CD4-positive, alpha-beta T cell treated with Interleukin-15 for 4 hours (primary cell): Measurements from ENCODE around the gene HNRNPM.

ENCODE experiments used
- DNase-seq: peaks from one replicate; pipeline ENCODE4 v3.0.0-alpha.2; 2020; ENCODE audit warnings: low spot score

HNRNPM gene

GRCh38 chr19:8460516-8461298 is 15.9 kb downstream of the HNRNPM start:
- DNase-seq: no peak

GRCh38 chr19:8461376-8461775 is 16.6 kb downstream of the HNRNPM start:
- no peak for DNase-seq

- no peak for DNase-seq
Measured at GRCh38 chr19:8461891-8462290, 17.1 kb downstream of the HNRNPM start.

GRCh38 chr19:8462571-8462970 is 17.8 kb downstream of the HNRNPM start:
- DNase-seq: no peak

- no peak for DNase-seq
Measured at GRCh38 chr19:8463365-8463764, 18.6 kb downstream of the HNRNPM start.

GRCh38 chr19:8466018-8466417 is 21.2 kb downstream of the HNRNPM start:
- no peak for DNase-seq

GRCh38 chr19:8468124-8468523 is 23.3 kb downstream of the HNRNPM start:
- DNase-seq: no peak

GRCh38 chr19:8468761-8469373 is 24.1 kb downstream of the HNRNPM start:
- no peak for DNase-seq

GRCh38 chr19:8469613-8470368 is 25.0 kb downstream of the HNRNPM start:
- DNase-seq: no peak

- DNase-seq: no peak
Measured at GRCh38 chr19:8473648-8474476, 29.1 kb downstream of the HNRNPM start.

GRCh38 chr19:8475005-8475404 is 30.2 kb downstream of the HNRNPM start:
- no peak for DNase-seq

- DNase-seq: no peak
Measured at GRCh38 chr19:8476524-8476923, 31.7 kb downstream of the HNRNPM start.

- DNase-seq: no peak
Measured at GRCh38 chr19:8477889-8478288, 33.1 kb downstream of the HNRNPM start.

- no peak for DNase-seq
Measured at GRCh38 chr19:8478598-8478997, 33.8 kb downstream of the HNRNPM start.

- DNase-seq: no peak
Measured at GRCh38 chr19:8481201-8481600, 36.4 kb downstream of the HNRNPM start.

GRCh38 chr19:8481616-8482015 is 36.8 kb downstream of the HNRNPM start:
- DNase-seq: no peak

GRCh38 chr19:8482696-8483095 is 37.9 kb downstream of the HNRNPM start:
- no peak for DNase-seq

GRCh38 chr19:8483165-8483564 is 38.4 kb downstream of the HNRNPM start:
- no peak for DNase-seq

- no peak for DNase-seq
Measured at GRCh38 chr19:8484331-8484894, 39.6 kb downstream of the HNRNPM start.

GRCh38 chr19:8485561-8486371 is 41.0 kb downstream of the HNRNPM start:
- no peak for DNase-seq

- no peak for DNase-seq
Measured at GRCh38 chr19:8486661-8487136, 41.9 kb downstream of the HNRNPM start.
